Heart right ventricle (tissue), 16 donors: Measurements from ENCODE around the gene LRRC40. TPM values are rescaled to one million over a fixed set of nuclear protein-coding genes. Genes with fewer than 3 reads are reported as not detected.

Source experiments
- ATAC-seq, 8 donors: fragments of 200-7000 bp; cut with Tn5 transposase; one replicate each; pipeline ENCODE4 v1.9.1; 2020; ENCODE audit warnings: mild to moderate bottlenecking in 8 of 8, moderate library complexity in 8 of 8, moderate number of reproducible peaks in 1 of 8
- DNase-seq, 2 donors: peaks; one replicate each; pipeline ENCODE4 v3.0.0-alpha.2; 2020
- H3K27ac ChIP-seq, 10 donors: fragments of 200-600 bp; sonication (generic) in 2 of 10; one replicate each; pipeline versions ENCODE4 v1.5.0 to v1.8.0; 2020 to 2022; ENCODE audit warnings: mild to moderate bottlenecking in 3 of 10
- H3K27me3 ChIP-seq, 7 donors: fragments of 200-600 bp; one replicate each; pipeline ENCODE4 v1.8.0; 2021 to 2022; ENCODE audit warnings: mild to moderate bottlenecking in 2 of 7
- H3K36me3 ChIP-seq, 9 donors: fragments of 200-600 bp; sonication (generic) in 1 of 9; one replicate each; pipeline versions ENCODE4 v1.5.0 to v1.8.0; 2020 to 2022; ENCODE audit warnings: mild to moderate bottlenecking in 2 of 9
- H3K4me1 ChIP-seq, 9 donors: fragments of 200-600 bp; sonication (generic) in 1 of 9; one replicate each; pipeline versions ENCODE4 v1.5.0 to v1.8.0; 2020 to 2022; ENCODE audit warnings: mild to moderate bottlenecking in 4 of 9
- H3K4me3 ChIP-seq, 10 donors: fragments of 200-600 bp; sonication (generic) in 2 of 10; one replicate each; pipeline versions ENCODE4 v1.5.0 to v1.8.0; 2020 to 2022; ENCODE audit warnings: mild to moderate bottlenecking in 7 of 10, moderate library complexity in 2 of 10
- H3K9me3 ChIP-seq, 11 donors: fragments of 200-600 bp in 10 of 11; sonication (generic) in 2 of 11; one replicate each; pipeline versions ENCODE4 v1.5.0 to v1.8.0; 2013 to 2022; ENCODE audit warnings: mild to moderate bottlenecking in 2 of 11, control low read depth in 1 of 11, moderate library complexity in 1 of 11
- CTCF ChIP-seq, 9 donors: fragments of 200-600 bp; sonication (generic) in 2 of 9; IDR thresholded peaks; one replicate each; pipeline versions ENCODE4 v1.5.0 to v1.8.0; 2021 to 2022; ENCODE audit warnings: antibody characterized with exemption in 9 of 9, mild to moderate bottlenecking in 5 of 9, moderate library complexity in 1 of 9
- WGBS, 2 donors: extraction: QIAGEN DNeasy Blood & Tissue Kit; methylation state at CpG; one replicate each; pipeline ENCODE4 v1.1.7; 2013; ENCODE audit warnings: inconsistent platforms in 1 of 2; 5-methylcytosine and 5-hydroxymethylcytosine counted together
- intact Hi-C, 10 donors: fragments of 100-400 bp; cut with DNase I; formaldehyde crosslinking; loops; one replicate each; pipeline versions ENCODE4 v1.11.1 to v1.14.2; 2022
- polyA plus RNA-seq, 2 donors: library from polyadenylated mRNA; stranded (reverse); fragments of 200-250 nt; gene quantifications; one replicate each; pipeline ENCODE4 v1.2.3, GENCODE V29; 2013
- total RNA-seq, 10 donors: library from RNA; stranded (reverse); fragmentation: NEBNext Ultra II Directional in 3 of 10; extraction: Animal tissue kit (Norgen Biotek cat#: 25700) in 3 of 10; gene quantifications; one replicate each; pipeline versions ENCODE4 v1.2.1 to v1.2.4, GENCODE V29; 2021 to 2023
- donor health status: Arrhythmogenic right ventricular cardiomyopathy.
- donor health status: ischemic (EF 13 %, LVEDD 7.1; RV severe dilation, severe dysfunction).
- donor health status: healthy with polysubstance abuse.
- donor health status: DM: no; HTN: yes; CAD: no.
- donor health status: DM: no; HTN: no; CAD: no.
- donor health status: ischemic (EF 25% LVEDD 6.9; RV normal size, moderate dysfunction).
- donor health status: ischemic (EF 25% LVEDD 5.7; RV mildly dilated, moderate dysfunction).
- donor health status: healthy.
- donor health status: DM: yes; HTN: yes; CAD: no.
- donor health status: Ischemic cardiomyopathy.
- donor health status: ischemic (EF 35%, LVEDD 5.7; RV mildly dilated, moderate dysfunction).
- donor health status: nonischemic (EF 11% LVEDD 7.7; RV severe dilation, severe dysfunction).
- donor health status: DM: yes; HTN: yes; CAD: no.
- donor health status: PGD.
- donor health status: ischemic (EF 29% LVEDD 5.4; RV normal size, mild dysfunction).
- donor health status: nonischemic (EF 23%, LVEDD 6.1; RV moderate dilation, normal function).

Gene LRRC40
- total and polyA plus RNA-seq, 12 donors, result 6.5 to 12.2 (median 11.1) TPM

- Histone ChIP-seq H3K27ac (no peak overlapping the region), H3K4me1 (no peaks in the 10 kb centered on the region), H3K36me3 (peaks cover 0 to 100% (median 89%) of the 10 kb centered on the region in 9 donors), H3K4me3 (no peak overlapping the region), H3K27me3 (no peaks in the 10 kb centered on the region), H3K9me3 (no peaks in the 10 kb centered on the region)
- ATAC-seq (no peak), DNase-seq (no peak)
- TF ChIP-seq CTCF (IDR thresholded peaks at IDR 0.05), result no peak
- intact Hi-C loops, result loop anchor here in 2 of 10 donors (5.0 to 10.0 kb wide), 2 partner anchors 825 to 827 kb away; no protein-coding TSS in a partner anchor
These were observed 34.6 kb upstream of the LRRC40 start for GRCh38 chr1:70239940-70240339.

GRCh38 chr1:70234733-70235132 is 29.4 kb upstream of the LRRC40 start:
- DNase-seq, result no peak
- no peak for TF ChIP-seq CTCF (IDR thresholded peaks at IDR 0.05)
- ATAC-seq, result no peak
- H3K27me3 ChIP-seq, result no peaks in the 10 kb centered on the region
- intact Hi-C loops, result no loop called here
- H3K27ac ChIP-seq, result no peak overlapping the region
- H3K36me3 ChIP-seq, result peaks cover 0 to 100% (median 80%) of the 10 kb centered on the region in 9 donors
- no peak overlapping the region for H3K4me3 ChIP-seq
- no peaks in the 10 kb centered on the region for H3K9me3 ChIP-seq
- H3K4me1 ChIP-seq, result peaks cover 0 to 6% (median 0%) of the 10 kb centered on the region in 9 donors

- DNase-seq, result no peak
- Histone ChIP-seq H3K27me3 (no peaks in the 10 kb centered on the region), H3K4me3 (no peak overlapping the region), H3K9me3 (no peaks in the 10 kb centered on the region), H3K4me1 (peaks cover 0 to 26% (median 17%) of the 10 kb centered on the region in 9 donors), H3K36me3 (peaks cover 0 to 100% (median 67%) of the 10 kb centered on the region in 9 donors), H3K27ac (no peak overlapping the region)
- intact Hi-C loops, result no loop called here
- no peak for TF ChIP-seq CTCF (IDR thresholded peaks at IDR 0.05)
- WGBS, 2 donors, result 96 to 99% methylated on average over 4 of the region's 4 CpGs
- ATAC-seq, result no peak
These were observed 26.1 kb upstream of the LRRC40 start for GRCh38 chr1:70231475-70231874.

- peaks cover 0 to 99% (median 42%) of the 10 kb centered on the region in 9 donors for H3K36me3 ChIP-seq
- no peaks in the 10 kb centered on the region for H3K27me3 ChIP-seq
- DNase-seq (no peak), ATAC-seq (no peak)
- H3K27ac ChIP-seq, result no peak overlapping the region
- H3K4me3 ChIP-seq, result no peak overlapping the region
- H3K9me3 ChIP-seq, result no peaks in the 10 kb centered on the region
- H3K4me1 ChIP-seq, result peaks cover 0 to 48% (median 40%) of the 10 kb centered on the region in 9 donors
- 87 to 92% methylated on average over 2 of the region's 2 CpGs for WGBS, 2 donors
- intact Hi-C loops, result loop anchor here in 4 of 10 donors (10.0 kb wide), 2 partner anchors 126 to 836 kb away; partner anchors contain the start of gene ANKRD13C (in 3 of the 4)
- no peak for TF ChIP-seq CTCF (IDR thresholded peaks at IDR 0.05)
These were observed 23.3 kb upstream of the LRRC40 start for GRCh38 chr1:70228670-70229069.
